ENCODE measurements around the gene NRXN3.

The NRXN3 gene

GRCh38 chr14:78612666-78613065 is 442.5 kb downstream of the NRXN3 start:
- DNase-seq (ENCODE audit: low read depth) = no peak
- H3K4me3 ChIP-seq (ENCODE audit: low read depth, low read length) = no peak overlapping the region
- no peak for TF ChIP-seq CTCF (IDR thresholded peaks at IDR 0.05; ENCODE audit: low read depth, low read length, missing control alignments)

GRCh38 chr14:78614593-78614992 is 444.4 kb downstream of the NRXN3 start:
- no peak for TF ChIP-seq CTCF (IDR thresholded peaks at IDR 0.05; ENCODE audit: low read depth, low read length, missing control alignments)
- no peak overlapping the region for H3K4me3 ChIP-seq (ENCODE audit: low read depth, low read length)
- no peak for DNase-seq (ENCODE audit: low read depth)

GRCh38 chr14:78617735-78618134 is 447.6 kb downstream of the NRXN3 start:
- no peak overlapping the region for H3K4me3 ChIP-seq (ENCODE audit: low read depth, low read length)
- TF ChIP-seq CTCF (IDR thresholded peaks at IDR 0.05; ENCODE audit: low read depth, low read length, missing control alignments) = no peak
- no peak for DNase-seq (ENCODE audit: low read depth)

- no peak for TF ChIP-seq CTCF (IDR thresholded peaks at IDR 0.05; ENCODE audit: low read depth, low read length, missing control alignments)
- H3K4me3 ChIP-seq (ENCODE audit: low read depth, low read length) = no peak overlapping the region
- DNase-seq (ENCODE audit: low read depth) = no peak
Measured at GRCh38 chr14:78618368-78618767, 448.2 kb downstream of the NRXN3 start.

- TF ChIP-seq CTCF (IDR thresholded peaks at IDR 0.05; ENCODE audit: low read depth, low read length, missing control alignments) = no peak
- no peak overlapping the region for H3K4me3 ChIP-seq (ENCODE audit: low read depth, low read length)
- DNase-seq (ENCODE audit: low read depth) = no peak
Measured at GRCh38 chr14:78627114-78627513, 456.9 kb downstream of the NRXN3 start.

GRCh38 chr14:78631551-78631950 is 461.4 kb downstream of the NRXN3 start:
- DNase-seq (ENCODE audit: low read depth) = no peak
- no peak overlapping the region for H3K4me3 ChIP-seq (ENCODE audit: low read depth, low read length)
- TF ChIP-seq CTCF (IDR thresholded peaks at IDR 0.05; ENCODE audit: low read depth, low read length, missing control alignments) = no peak

- TF ChIP-seq CTCF (IDR thresholded peaks at IDR 0.05; ENCODE audit: low read depth, low read length, missing control alignments) = no peak
- DNase-seq (ENCODE audit: low read depth) = no peak
- H3K4me3 ChIP-seq (ENCODE audit: low read depth, low read length) = no peak overlapping the region
Measured at GRCh38 chr14:78633752-78634151, 463.6 kb downstream of the NRXN3 start.
